ENCODE results near the gene PNISR.

The PNISR gene

GRCh38 chr6:99356641-99357040 is 68.5 kb downstream of the PNISR start:
- in situ Hi-C loops (cut with HindIII; ENCODE audit: low pct_ligation_motif_present, low sequenced_read_pairs) = no loop called here
- H3K36me3 ChIP-seq (replicated peaks) = no peaks in the 10 kb centered on the region
- H3K4me3 ChIP-seq (ENCODE audit: low read depth, low read length) = no peak overlapping the region
- DNase-seq = no peak
- H3K27ac ChIP-seq = no peak overlapping the region
- H3K27me3 ChIP-seq (replicated peaks) = no peaks in the 10 kb centered on the region
- no peak for TF ChIP-seq CTCF (IDR thresholded peaks at IDR 0.05; ENCODE audit: low read depth, low read length, missing control alignments)

DNA sequence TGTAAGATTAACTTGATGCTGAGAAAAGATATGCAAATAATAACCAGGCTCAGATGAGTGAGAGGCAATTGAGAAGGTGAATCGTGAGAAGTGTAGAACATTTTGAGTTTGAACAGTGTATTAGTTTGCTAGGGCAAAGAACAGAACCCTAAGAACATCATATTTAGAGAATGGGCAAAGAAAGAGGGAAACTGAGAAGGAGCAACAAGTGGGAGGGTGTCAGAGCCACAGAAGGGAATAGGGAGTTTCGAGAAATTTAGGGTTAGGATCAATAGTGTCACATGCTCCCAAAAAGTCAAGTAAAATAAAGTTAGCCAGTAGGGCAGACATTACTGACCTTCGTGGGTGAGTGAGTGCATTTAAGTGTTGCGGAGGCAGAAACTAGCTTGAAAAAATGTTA is 70.1 kb downstream of the PNISR start:
- DNase-seq = no peak
- in situ Hi-C loops (cut with HindIII; ENCODE audit: low pct_ligation_motif_present, low sequenced_read_pairs) = no loop called here
- no peaks in the 10 kb centered on the region for H3K36me3 ChIP-seq (replicated peaks)
- no peak overlapping the region for H3K4me3 ChIP-seq (ENCODE audit: low read depth, low read length)
- H3K27ac ChIP-seq = no peak overlapping the region
- TF ChIP-seq CTCF (IDR thresholded peaks at IDR 0.05; ENCODE audit: low read depth, low read length, missing control alignments) = no peak
- no peaks in the 10 kb centered on the region for H3K27me3 ChIP-seq (replicated peaks)

DNA sequence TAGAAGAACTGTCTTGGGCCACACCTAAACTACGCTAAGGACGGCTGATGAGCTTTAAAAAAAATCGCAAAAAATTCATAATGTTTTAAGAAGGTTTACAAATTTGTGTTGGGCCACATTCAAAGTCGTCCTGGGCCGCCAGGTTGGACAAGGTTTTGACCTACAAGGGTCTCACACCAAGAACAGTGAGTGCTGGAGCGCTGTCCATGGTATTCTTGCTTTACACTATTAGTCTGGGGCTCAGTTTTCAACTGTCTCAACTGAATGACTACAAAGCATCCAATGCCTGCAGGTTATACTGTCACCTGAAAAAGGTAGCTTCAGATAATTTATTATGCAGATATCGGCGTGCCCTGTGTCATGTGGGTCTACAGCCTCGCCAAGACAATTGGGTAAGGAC is 72.0 kb downstream of the PNISR start:
- Histone ChIP-seq H3K27me3 (replicated peaks) (no peaks in the 10 kb centered on the region), H3K36me3 (replicated peaks) (no peaks in the 10 kb centered on the region), H3K4me3 (ENCODE audit: low read depth, low read length) (no peak overlapping the region), H3K27ac (no peak overlapping the region)
- peak; percentile 14 for DNase-seq
- in situ Hi-C loops (cut with HindIII; ENCODE audit: low pct_ligation_motif_present, low sequenced_read_pairs) = no loop called here
- no peak for TF ChIP-seq CTCF (IDR thresholded peaks at IDR 0.05; ENCODE audit: low read depth, low read length, missing control alignments)

GRCh38 chr6:99350573-99350972 is 74.5 kb downstream of the PNISR start:
- in situ Hi-C loops (cut with HindIII; ENCODE audit: low pct_ligation_motif_present, low sequenced_read_pairs) = no loop called here
- no peaks in the 10 kb centered on the region for H3K36me3 ChIP-seq (replicated peaks)
- no peak overlapping the region for H3K4me3 ChIP-seq (ENCODE audit: low read depth, low read length)
- no peak for TF ChIP-seq CTCF (IDR thresholded peaks at IDR 0.05; ENCODE audit: low read depth, low read length, missing control alignments)
- H3K27me3 ChIP-seq (replicated peaks) = no peaks in the 10 kb centered on the region
- no peak overlapping the region for H3K27ac ChIP-seq
- no peak for DNase-seq

GRCh38 chr6:99349171-99350141 is 75.7 kb downstream of the PNISR start, which contains the start of gene FAXC:
Gene FAXC, minus strand, starts transcription at chr6:99349674. Its CDS starts 302 bp downstream, at chr6:99349372.
- H3K36me3 ChIP-seq (replicated peaks) = no peaks in the 10 kb centered on the region
- no peaks in the 10 kb centered on the region for H3K27me3 ChIP-seq (replicated peaks)
- in situ Hi-C loops (cut with HindIII; ENCODE audit: low pct_ligation_motif_present, low sequenced_read_pairs) = no loop called here

More at GRCh38 chr6:99349171-99350141, 75.7 kb downstream of the PNISR start, which contains the start of gene FAXC:
- no peak within 1 kb of the TSS for H3K27ac ChIP-seq
- TF ChIP-seq CTCF (IDR thresholded peaks at IDR 0.05; ENCODE audit: low read depth, low read length, missing control alignments) = peak; percentile 37
- peak within 1 kb of the TSS; percentile 65 for H3K4me3 ChIP-seq (ENCODE audit: low read depth, low read length)
- DNase-seq = no peak
